ENCODE results near the gene RPUSD4. TPM values are rescaled to one million over a fixed set of nuclear protein-coding genes. Genes with fewer than 3 reads are reported as not detected.

The RPUSD4 gene
- total RNA-seq, 1 experiment from 2014 or later, result 40.1 TPM

DNA sequence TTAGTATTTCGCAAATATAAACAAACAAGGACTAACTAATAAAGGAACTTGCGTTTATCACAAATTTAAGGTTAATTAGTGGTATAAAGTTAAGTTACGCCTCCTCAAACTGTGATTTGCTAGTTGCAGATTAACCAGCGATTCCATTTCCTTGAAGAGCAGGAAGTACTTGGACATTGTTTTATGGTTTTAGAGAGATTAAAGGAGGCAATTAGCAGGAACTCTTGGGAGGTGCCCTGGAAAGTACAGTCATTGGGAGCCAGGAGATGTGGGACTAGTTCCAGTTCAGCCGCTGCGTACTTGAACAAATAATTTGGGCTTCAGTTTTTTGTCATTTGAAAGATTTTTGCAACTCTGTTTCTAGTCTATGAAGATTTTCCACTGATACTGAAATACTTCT lies 3.4 kb upstream of the RPUSD4 start (continued):
- TF ChIP-seq ZNF274 (IDR thresholded peaks at IDR 0.05; ENCODE audit: low read depth, low read length) (no peak), ELF1 (IDR thresholded peaks at IDR 0.05; ENCODE audit: borderline replicate concordance, low read depth) (no peak)
- TF ChIP-seq, protein P1, sequence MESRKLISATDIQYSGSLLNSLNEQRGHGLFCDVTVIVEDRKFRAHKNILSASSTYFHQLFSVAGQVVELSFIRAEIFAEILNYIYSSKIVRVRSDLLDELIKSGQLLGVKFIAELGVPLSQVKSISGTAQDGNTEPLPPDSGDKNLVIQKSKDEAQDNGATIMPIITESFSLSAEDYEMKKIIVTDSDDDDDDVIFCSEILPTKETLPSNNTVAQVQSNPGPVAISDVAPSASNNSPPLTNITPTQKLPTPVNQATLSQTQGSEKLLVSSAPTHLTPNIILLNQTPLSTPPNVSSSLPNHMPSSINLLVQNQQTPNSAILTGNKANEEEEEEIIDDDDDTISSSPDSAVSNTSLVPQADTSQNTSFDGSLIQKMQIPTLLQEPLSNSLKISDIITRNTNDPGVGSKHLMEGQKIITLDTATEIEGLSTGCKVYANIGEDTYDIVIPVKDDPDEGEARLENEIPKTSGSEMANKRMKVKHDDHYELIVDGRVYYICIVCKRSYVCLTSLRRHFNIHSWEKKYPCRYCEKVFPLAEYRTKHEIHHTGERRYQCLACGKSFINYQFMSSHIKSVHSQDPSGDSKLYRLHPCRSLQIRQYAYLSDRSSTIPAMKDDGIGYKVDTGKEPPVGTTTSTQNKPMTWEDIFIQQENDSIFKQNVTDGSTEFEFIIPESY (IDR thresholded peaks at IDR 0.05; ENCODE audit: extremely low read depth, insufficient replicate concordance, low read length), result no peak

DNA sequence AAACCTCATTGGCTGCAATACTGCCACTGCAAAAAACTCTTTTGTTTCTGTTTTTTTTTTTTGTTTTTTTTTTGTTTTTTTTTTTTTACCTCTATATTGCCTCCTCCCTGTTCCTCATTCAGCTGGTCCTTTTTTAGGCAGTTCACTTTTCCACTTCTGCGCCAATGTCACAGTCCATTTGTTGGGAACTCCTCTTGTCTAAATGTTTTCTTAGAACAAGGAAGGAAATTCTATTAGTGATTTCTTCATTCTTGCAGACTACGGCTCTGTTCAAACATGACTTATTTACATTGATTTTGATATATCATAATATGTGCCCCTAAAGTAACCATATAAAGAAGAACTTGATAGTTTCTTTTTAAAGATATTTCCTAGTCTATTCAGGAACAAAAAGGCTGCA lies 3.0 kb upstream of the RPUSD4 start:
- no TSS peak for BruUV-seq (replicated peaks)
- Histone ChIP-seq H2AFZ (ENCODE audit: low read depth, low read length, poor library complexity, severe bottlenecking) (no peak overlapping the region), H3K27me3 (ENCODE audit: insufficient read depth, low read length) (no peaks in the 10 kb centered on the region), H3K4me3 (replicated peaks in 1 of 2; ENCODE audit: low read depth in 1 of 2, low read length in 2 of 2) (no peak overlapping the region), H3K9me2 (ENCODE audit: insufficient read depth) (no peaks in the 10 kb centered on the region), H3K4me2 (ENCODE audit: low read length) (no peak overlapping the region), H4K20me1 (ENCODE audit: insufficient read depth) (no peaks in the 10 kb centered on the region), H3K79me2 (ENCODE audit: insufficient read depth, low read length) (peaks cover 87% of the 10 kb centered on the region), H3K9me3 (ENCODE audit: control insufficient read depth in 1 of 2, insufficient read depth in 1 of 2, low read depth in 1 of 2, low read length in 2 of 2) (no peaks in the 10 kb centered on the region), H3K36me3 (ENCODE audit: control insufficient read depth in 1 of 2, insufficient read depth in 2 of 2, low read length in 2 of 2) (peaks cover 0 to 3% of the 10 kb centered on the region in 2 experiments; a peak in 1 of 4 replicates), H3K4me1 (ENCODE audit: control insufficient read depth in 1 of 2, insufficient read depth in 2 of 2, low read length in 2 of 2) (peaks cover 4 to 14% of the 10 kb centered on the region in 2 experiments; a peak in 3 of 4 replicates), H3K9ac (ENCODE audit: low read length) (no peak overlapping the region), H3K27ac (ENCODE audit: low read depth, low read length) (no peak overlapping the region)
- ChIA-PET CTCF (no interaction called here), POLR2A (no interaction called here), RAD21 (ENCODE audit: low non-redundant PET in 1 of 2, low total read pairs in 2 of 2, uncharacterized antibody in 2 of 2, unreplicated experiment in 2 of 2) (interaction anchor here in 1 of 2 experiments (0.7 kb wide), 1 partner anchor 135 kb away, joined by 3 read pairs; no protein-coding TSS in a partner anchor)
- intact Hi-C loops (cut with micrococcal nuclease), result no loop called here
- DNase-seq (ENCODE audit: low read depth, low spot score) (no peak), ATAC-seq (no peak)
- TF ChIP-seq, protein P1 (IDR thresholded peaks at IDR 0.05; ENCODE audit: extremely low read depth, insufficient replicate concordance, low read length), result no peak
- no peak for TF ChIP-seq CEBPB (IDR thresholded peaks at IDR 0.05; ENCODE audit: low read depth)
- TF ChIP-seq, protein P2, sequence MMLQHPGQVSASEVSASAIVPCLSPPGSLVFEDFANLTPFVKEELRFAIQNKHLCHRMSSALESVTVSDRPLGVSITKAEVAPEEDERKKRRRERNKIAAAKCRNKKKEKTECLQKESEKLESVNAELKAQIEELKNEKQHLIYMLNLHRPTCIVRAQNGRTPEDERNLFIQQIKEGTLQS (IDR thresholded peaks at IDR 0.05), result no peak
- no peak for TF ChIP-seq SIN3A (IDR thresholded peaks at IDR 0.05; ENCODE audit: low read depth)
- TF ChIP-seq ZNF274 (IDR thresholded peaks at IDR 0.05; ENCODE audit: low read depth, low read length), result no peak
- no peak for TF ChIP-seq RAD21 (IDR thresholded peaks at IDR 0.05; ENCODE audit: low read depth)
- TF ChIP-seq EZH2 (IDR thresholded peaks at IDR 0.05), result no peak
- no peak for TF ChIP-seq POLR2AphosphoS5 (IDR thresholded peaks at IDR 0.05; ENCODE audit: low read depth, low read length)
- no peak for TF ChIP-seq MAX (IDR thresholded peaks at IDR 0.05)
- no peak for TF ChIP-seq CBX3 (IDR thresholded peaks at IDR 0.05; ENCODE audit: low read depth)
- no peak for TF ChIP-seq JUND (IDR thresholded peaks at IDR 0.05)
- TF ChIP-seq ZFX (IDR thresholded peaks at IDR 0.05), result no peak
- no peak for TF ChIP-seq SP1 (IDR thresholded peaks at IDR 0.05; ENCODE audit: low read depth)
- TF ChIP-seq ELF1 (IDR thresholded peaks at IDR 0.05; ENCODE audit: borderline replicate concordance, low read depth), result no peak
- TF ChIP-seq EZH2phosphoT487 (IDR thresholded peaks at IDR 0.05; ENCODE audit: borderline replicate concordance), result no peak
- no peak for TF ChIP-seq EGR1 (IDR thresholded peaks at IDR 0.05; ENCODE audit: low read depth)
- no peak for TF ChIP-seq YY1 (IDR thresholded peaks at IDR 0.05; ENCODE audit: extremely low read depth, insufficient replicate concordance, low read depth, low read length)
- no peak for TF ChIP-seq FOSL1 (IDR thresholded peaks at IDR 0.05; ENCODE audit: low read depth)
- TF ChIP-seq, protein P3, sequence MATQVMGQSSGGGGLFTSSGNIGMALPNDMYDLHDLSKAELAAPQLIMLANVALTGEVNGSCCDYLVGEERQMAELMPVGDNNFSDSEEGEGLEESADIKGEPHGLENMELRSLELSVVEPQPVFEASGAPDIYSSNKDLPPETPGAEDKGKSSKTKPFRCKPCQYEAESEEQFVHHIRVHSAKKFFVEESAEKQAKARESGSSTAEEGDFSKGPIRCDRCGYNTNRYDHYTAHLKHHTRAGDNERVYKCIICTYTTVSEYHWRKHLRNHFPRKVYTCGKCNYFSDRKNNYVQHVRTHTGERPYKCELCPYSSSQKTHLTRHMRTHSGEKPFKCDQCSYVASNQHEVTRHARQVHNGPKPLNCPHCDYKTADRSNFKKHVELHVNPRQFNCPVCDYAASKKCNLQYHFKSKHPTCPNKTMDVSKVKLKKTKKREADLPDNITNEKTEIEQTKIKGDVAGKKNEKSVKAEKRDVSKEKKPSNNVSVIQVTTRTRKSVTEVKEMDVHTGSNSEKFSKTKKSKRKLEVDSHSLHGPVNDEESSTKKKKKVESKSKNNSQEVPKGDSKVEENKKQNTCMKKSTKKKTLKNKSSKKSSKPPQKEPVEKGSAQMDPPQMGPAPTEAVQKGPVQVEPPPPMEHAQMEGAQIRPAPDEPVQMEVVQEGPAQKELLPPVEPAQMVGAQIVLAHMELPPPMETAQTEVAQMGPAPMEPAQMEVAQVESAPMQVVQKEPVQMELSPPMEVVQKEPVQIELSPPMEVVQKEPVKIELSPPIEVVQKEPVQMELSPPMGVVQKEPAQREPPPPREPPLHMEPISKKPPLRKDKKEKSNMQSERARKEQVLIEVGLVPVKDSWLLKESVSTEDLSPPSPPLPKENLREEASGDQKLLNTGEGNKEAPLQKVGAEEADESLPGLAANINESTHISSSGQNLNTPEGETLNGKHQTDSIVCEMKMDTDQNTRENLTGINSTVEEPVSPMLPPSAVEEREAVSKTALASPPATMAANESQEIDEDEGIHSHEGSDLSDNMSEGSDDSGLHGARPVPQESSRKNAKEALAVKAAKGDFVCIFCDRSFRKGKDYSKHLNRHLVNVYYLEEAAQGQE (IDR thresholded peaks at IDR 0.05; ENCODE audit: low read depth), result no peak

Measured in HCT116 (cell line).